ENCODE data around the gene RPN1. TPM values are rescaled to one million over a fixed set of nuclear protein-coding genes. Genes with fewer than 3 reads are reported as not detected.
"Not testable (repeated sequence)": the region's sequence is repeated elsewhere in the genome, so short reads cannot be mapped to it uniquely, and the experiment has no call there.

The RPN1 gene
- total RNA-seq = 246 TPM

DNA sequence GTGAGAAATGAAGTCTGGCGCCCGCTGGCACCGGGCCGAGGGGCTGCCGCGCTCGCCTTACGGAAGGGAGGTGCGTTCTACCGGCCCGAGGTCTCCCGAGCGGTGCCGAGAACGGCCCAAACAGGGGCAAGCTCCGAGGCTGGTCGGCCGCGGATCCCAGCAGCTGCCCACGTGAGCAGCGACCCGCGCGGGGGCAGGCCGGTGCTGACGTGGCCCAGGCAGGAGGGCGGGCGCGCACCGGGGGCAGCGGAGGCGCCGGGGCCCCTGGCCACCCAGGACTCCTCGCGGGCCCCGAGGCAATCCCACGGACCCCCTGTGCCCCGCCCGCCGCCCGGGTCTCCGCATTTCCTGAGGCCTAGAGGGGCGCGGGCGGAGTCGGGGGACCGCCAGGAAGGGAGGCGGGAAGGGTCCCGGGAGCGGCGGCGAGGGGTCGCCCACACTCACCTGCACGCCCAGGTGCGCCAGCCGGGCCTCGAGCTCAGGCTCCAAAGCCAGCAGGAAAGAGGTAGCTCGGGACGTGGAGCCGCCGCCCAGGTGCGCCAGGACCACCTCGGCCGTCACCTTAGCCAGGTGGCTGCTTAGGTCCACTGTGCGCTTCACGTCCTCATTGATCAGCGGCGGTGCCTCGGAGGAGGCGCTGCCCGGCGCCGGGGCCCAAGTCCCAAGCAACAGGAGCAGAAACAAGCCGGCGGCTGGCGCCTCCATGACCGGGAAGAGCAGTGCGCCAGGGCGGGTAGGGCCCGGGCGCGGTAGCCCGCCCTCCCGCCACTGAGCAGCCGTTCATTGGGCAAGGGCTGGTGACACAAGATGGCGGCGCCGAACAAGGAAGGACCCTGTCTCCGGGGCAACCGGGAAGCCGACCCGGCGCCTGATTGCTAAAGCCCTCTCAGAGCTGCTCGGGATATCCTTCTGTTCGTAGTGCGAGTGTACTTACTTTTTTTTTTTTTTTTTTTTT, at the start of gene RPN1:
Gene RPN1, minus strand, starts transcription at position 723 of the 955 bp plus-strand sequence. Its CDS starts 18 bp downstream, at position 705.
- peak; percentile 87 to 93 for DNase-seq (ENCODE audit: low spot score in 2 of 2)
- FAIRE-seq = no peak

DNA sequence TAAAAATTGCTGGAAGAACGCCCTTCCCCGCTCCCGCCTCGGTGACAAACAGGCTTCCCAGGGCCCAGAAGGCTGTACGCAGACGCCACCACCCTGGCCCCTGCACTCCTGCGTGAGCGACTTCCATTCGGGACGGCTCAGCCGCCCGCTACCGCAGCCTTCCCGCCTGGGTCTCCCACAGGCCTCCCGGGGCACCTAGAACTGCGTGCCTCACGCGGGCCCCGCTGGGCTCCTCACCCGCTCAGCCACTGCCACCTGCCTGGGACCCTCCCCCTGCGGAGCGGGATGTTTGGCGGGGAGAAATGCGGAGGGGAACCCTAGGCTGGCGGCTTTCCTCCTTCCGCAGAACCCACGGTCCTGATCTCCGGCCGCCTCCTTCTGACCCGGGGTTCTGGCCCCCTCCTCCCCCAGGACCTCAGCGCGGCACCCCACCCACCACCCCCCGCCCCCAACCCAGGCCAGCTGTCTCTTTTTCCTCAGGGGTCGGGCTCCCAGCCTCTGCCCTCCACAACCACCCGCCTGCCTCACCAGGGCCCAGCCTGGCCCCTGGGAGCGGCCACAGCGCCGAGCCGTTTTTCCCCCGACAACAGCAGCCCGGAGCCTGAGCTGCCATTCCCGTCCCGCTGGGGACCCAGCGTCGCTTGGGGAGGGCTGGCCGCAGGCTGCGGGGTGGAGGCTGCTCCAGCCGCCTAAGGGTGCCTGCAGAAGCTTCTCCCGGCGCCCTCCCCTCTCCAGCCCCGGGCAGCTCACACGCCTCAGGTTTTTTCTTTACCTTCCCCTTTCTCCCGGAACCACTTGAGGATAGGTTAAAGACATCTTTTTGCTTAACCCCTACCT, 47.8 kb upstream of the RPN1 start:
- DNase-seq (ENCODE audit: low spot score in 2 of 2) = peak; percentile 44 to 70

GRCh38 chr3:128697341-128697740, 46.7 kb upstream of the RPN1 start:
- FAIRE-seq = no peak
- no peak for DNase-seq (ENCODE audit: low spot score in 2 of 2)

More for the DNA sequence above, 47.8 kb upstream of the RPN1 start:
- FAIRE-seq = no peak

DNA sequence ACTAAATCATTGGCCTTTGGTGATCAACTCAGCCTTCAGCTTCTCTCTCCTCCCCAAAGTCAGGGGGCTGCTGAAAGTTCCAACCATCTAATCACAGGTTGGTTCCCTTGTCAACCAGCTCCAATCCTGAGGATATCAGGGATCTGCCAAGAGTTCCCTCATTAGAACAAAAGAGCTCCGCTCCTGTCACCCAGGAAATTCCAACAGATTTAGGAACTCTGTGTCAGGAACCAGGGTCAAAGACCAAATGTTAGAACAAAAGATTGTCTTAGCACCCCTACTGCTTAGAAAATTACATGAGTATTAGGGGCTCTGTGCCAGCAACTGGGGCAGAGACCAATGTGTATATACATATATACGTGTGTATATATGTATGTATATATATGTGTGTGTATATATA, 43.1 kb upstream of the RPN1 start:
- FAIRE-seq (no peak), DNase-seq (ENCODE audit: low spot score in 2 of 2) (no peak)

DNA sequence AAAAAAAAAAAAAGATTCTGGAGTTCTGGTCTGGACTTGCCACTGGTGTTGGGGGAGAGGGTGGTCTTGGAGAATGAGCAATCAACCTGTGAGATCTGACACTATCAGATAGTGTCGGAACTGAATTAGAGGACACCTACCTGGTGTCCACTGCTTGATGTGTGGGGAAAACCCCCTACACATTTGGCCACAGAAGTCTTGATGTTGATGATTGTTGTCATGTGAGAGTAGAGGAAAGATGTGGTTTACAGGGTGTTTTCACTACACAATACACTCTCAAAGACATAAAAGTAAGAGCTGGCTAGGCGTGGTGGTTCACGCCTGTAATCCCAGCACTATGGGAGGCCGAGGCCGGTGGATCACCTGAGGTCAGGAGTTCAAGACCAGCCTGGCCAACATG, 38.4 kb upstream of the RPN1 start:
- FAIRE-seq = no peak
- no peak for DNase-seq (ENCODE audit: low spot score in 2 of 2)

- DNase-seq (ENCODE audit: low spot score in 2 of 2) (no peak), FAIRE-seq (no peak)
Observed at GRCh38 chr3:128686465-128686864, 35.8 kb upstream of the RPN1 start.

GRCh38 chr3:128684986-128685726, 34.5 kb upstream of the RPN1 start:
- no peak for DNase-seq (ENCODE audit: low spot score in 2 of 2)
- no peak for FAIRE-seq

DNA sequence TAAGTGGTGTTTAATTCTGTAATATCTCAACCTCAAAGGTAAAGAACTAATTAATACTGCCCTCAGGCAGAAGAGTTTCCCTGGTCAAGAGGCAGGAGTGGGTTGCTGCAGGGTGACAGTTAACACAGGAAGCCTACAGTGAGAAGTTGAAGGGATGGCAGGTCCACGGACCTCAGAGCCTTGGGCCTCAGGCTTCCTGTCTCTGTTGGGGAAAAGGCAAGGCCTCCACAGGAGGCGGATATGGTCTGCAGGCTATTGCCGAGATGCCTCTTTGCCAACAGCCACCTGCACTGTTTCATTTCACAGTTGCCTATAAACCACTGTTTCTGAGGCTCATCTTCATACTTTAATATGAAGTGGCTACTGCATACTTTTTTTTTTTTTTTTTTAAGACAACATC, 33.3 kb upstream of the RPN1 start:
- DNase-seq (ENCODE audit: low spot score in 2 of 2) (no peak), FAIRE-seq (no peak)

- FAIRE-seq (no peak), DNase-seq (ENCODE audit: low spot score in 2 of 2) (no peak)
Observed at GRCh38 chr3:128681369-128681829, 30.8 kb upstream of the RPN1 start.

- FAIRE-seq (no peak), DNase-seq (ENCODE audit: low spot score in 2 of 2) (peak; percentile 91 to 94)
Observed at GRCh38 chr3:128680603-128681368, 30.2 kb upstream of the RPN1 start.

- FAIRE-seq (no peak), DNase-seq (ENCODE audit: low spot score in 2 of 2) (no peak)
Observed at GRCh38 chr3:128679338-128679737, 28.7 kb upstream of the RPN1 start.

GRCh38 chr3:128675802-128676201, 25.2 kb upstream of the RPN1 start:
- DNase-seq (ENCODE audit: low spot score in 2 of 2); FAIRE-seq: not testable (repeated sequence)

DNA sequence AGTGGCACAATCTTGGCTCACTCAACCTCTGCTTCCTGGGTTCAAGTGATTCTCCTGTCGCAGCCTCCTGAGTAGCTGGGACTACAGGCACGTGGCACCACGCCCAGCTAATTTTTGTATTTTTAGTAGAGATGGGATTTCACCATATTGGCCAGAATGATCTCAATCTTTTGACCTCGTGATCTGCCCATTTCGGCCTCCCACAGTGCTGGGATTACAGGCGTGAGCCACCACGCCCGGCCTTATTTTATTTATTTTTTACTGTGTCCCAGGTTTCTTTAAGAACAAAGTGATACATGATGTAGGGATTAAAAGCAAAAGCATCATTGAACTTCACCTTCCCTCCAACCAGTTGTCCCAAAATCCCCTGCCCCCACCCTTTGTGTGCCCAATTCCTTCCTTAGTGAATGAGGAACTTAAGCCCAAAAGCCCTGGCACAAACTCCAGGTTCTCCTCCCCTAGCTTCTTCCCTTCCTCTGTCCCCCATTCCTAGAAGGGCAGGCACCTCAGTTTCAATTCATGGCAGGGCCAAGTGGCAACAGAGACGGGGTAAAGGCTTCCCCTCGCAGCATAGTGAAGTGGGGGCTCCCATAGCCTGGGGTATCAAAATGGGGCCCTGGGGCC, 23.7 kb upstream of the RPN1 start:
- no peak for FAIRE-seq

DNA sequence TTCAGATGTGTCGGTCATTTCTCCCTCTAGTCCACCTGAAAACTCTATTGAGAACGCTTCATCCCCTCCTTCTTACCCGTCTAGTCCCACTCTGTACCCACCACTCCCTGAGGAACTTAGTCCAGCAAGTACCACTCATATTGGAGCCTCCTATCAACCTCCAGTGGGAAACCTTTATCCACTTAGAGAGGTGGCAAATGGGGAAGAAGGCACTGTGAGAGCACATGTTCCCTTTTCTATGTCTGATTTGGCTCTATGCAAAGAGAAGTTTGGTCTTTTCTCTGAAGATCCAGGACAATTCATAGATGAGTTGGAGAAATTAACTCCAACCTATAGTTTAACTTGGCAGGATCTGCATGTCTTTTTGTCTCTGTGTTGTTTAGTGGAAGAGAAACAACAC, 17.0 kb upstream of the RPN1 start:
- FAIRE-seq (no peak), DNase-seq (ENCODE audit: low spot score in 2 of 2) (no peak)

More for the DNA sequence above, 23.7 kb upstream of the RPN1 start:
- no peak for DNase-seq (ENCODE audit: low spot score in 2 of 2)

- DNase-seq (ENCODE audit: low spot score in 2 of 2) = no peak
- no peak for FAIRE-seq
Observed at GRCh38 chr3:128665362-128666021, 14.9 kb upstream of the RPN1 start.

DNA sequence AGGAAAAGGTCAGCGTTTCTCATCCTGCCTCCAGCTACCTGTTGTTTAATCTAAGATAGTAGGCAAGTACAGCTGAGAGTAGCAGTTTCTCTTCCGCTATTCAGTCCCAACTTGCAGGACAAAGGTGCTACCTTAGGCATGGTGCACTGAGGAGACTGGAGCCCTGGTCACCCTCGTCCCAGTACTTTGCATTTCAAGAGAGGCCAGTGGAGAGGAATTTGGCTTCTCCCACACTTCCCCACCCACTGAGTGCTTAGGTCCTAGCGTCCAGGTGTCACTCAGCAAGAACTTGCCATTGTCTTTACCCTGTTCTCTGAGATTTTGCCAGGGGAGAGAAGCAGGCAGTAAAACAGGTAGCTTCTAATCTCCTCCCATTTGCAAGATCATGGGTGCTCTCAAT, 12.5 kb upstream of the RPN1 start:
- DNase-seq (ENCODE audit: low spot score in 2 of 2) (no peak), FAIRE-seq (no peak)

DNA sequence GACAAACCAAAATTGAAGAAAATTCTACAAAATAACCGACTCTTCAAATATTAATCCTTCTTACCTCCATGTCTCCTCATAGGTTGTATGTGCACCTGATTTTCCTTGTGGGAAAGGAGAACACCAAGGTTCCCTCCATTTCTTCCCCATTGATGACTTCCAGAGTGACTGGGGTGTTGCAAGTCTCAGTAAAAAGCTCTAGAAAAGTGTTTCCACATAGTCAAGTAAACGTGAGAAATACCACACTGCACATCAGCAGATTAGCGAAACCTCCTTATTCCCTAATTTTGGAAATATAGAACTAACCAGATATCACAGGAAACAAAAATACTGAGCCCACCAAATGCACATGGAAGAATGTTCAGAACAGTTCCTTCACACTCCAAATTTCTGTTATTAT, 4.9 kb upstream of the RPN1 start:
- FAIRE-seq (no peak), DNase-seq (ENCODE audit: low spot score in 2 of 2) (no peak)

DNA sequence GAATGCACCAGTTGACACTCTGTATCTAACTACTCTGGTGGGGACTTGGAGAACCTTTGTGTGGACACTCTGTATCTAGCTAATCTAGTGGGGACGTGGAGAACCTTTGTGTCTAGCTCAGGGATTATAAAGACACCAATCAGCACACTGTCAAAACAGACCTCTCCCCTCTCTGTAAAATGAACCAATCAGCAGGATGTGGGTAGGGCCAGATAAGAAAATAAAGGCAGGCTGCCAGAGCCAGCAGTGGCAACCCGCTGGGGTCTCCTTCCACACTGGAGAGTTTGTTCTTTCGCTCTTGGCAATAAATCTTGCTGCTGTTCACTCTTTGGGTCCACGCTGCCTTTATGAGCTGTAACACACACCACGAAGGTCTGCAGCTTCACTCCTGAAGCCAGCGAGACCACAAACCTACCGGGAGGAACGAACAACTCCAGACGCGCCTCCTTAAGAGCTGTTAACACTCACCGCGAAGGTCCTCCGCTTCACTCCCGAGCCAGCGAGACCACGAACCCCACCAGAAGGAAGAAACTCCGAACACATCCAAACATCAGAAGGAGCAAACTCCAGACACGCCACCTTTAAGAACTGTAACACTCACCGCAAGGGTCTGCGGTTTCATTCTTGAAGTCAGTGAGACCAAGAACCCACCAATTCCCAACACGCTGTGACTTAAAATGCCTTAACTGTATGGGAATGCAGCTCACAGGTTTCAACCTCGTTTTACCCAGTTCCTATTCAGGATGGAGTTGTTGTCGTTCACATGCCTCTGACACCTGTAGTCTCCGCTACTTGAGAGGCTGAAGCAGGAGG, 3.6 kb upstream of the RPN1 start:
- FAIRE-seq; DNase-seq (ENCODE audit: low spot score in 2 of 2): not testable (repeated sequence)

All from frontal cortex (tissue), 4 donors.